HG03342 (cell line): ENCODE measurements around the gene SCD.
"Not testable (repeated sequence)": the region's sequence is repeated elsewhere in the genome, so short reads cannot be mapped to it uniquely, and the experiment has no call there.

ENCODE experiments used
- ATAC-seq: cut with Tn5 transposase; IDR thresholded peaks from one replicate; pipeline ENCODE4 v1.9.1; 2021; ENCODE audit warnings: mild to moderate bottlenecking, moderate library complexity; ENCODE audit not compliant: unreplicated experiment

The SCD gene

GRCh38 chr10:100346765-100347567 lies at the start of gene SCD:
TSS of gene SCD (plus strand) at chr10:100347233. CDS start at chr10:100347505, 272 bp downstream.
- peak; percentile 93 for ATAC-seq

DNA sequence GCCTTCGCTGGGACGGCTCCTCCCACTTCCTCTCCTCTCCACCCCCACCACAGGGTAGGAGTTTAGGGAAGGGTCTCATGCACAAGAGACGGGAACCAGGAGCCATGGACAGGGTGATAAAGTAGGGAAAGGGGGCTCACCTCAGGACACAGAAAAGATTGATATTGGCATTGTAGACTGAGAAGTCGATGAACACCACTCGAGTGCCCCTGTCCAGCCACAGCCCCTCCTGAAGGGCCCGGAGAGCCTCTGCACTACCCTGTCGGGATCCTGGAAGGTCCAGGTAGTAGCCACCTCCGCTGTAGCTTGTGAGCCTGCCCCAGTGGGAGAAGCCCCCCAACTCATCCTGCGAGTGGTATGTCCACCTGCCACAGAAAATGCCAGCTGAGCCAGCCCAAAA lies 49.8 kb upstream of the SCD start:
- ATAC-seq: no peak

- ATAC-seq: not testable (repeated sequence)
Measured at GRCh38 chr10:100301123-100301522, 45.9 kb upstream of the SCD start.

DNA sequence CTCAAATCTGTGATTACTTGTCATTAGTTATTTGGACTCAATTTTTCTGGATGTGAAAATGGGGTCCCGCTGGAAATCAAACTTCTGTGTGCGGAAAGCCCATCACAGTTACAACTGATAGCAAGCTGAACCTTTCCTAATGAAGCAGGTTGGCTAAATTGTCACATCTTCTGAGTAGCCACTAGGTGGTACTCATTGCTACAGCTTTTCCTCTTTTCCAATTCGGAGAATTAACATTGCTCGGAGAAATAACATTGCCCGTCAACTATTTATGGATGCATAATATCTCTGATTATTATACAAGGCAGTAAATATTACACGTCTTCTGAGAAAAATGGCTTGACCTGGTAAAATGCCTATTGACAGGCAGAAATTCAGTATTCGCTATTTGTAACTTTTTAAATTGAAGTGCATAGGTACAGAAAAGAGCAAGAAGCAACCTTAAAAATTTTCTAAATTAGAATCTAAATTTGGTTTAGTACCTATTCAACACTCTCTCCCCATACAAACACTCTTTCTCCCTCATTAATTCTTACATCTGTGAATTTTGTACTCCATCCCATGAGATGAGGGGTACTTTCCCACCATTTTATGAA lies 43.2 kb upstream of the SCD start:
- ATAC-seq: no peak

- ATAC-seq: no peak
Measured at GRCh38 chr10:100304414-100304813, 42.6 kb upstream of the SCD start.

DNA sequence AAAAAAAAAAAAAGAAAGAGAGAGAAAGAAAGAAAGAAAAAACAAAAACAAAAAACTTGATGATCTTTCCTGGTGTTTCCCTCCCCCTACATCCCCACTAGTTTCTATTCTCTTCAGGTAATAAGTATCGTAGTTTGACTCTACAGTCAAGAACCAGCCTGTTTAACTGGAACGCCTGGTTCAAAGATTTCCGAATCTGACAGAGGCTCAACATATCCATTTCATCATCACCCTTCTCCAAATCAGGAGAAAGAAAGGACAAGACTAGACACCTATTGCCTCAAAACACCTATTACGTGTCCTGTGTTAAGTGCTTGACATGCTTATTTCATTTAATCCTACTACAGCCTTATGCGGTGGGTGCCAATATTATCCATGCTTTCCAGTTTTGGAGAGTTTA lies 40.2 kb upstream of the SCD start:
- ATAC-seq: no peak

DNA sequence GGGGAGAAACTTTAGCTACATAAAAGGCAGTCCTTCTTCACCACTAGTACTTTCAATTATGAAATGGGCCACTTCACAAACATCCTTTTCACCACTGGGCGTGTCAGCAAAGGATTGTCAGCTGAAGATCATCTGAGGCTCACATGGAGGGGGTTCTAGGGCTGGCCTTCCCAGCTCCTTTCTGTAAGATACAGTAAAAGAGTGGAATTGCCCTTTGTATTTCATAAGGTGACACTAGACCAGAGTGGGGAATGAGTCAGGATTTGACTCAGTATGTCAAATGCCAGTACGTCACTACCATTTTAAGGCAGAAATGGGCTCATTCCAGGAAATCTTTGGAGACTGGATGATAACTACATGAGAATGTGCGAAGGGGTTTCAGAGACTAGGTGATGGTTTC lies 39.3 kb upstream of the SCD start:
- no peak for ATAC-seq

GRCh38 chr10:100311298-100311697 lies 35.7 kb upstream of the SCD start:
- ATAC-seq: no peak

DNA sequence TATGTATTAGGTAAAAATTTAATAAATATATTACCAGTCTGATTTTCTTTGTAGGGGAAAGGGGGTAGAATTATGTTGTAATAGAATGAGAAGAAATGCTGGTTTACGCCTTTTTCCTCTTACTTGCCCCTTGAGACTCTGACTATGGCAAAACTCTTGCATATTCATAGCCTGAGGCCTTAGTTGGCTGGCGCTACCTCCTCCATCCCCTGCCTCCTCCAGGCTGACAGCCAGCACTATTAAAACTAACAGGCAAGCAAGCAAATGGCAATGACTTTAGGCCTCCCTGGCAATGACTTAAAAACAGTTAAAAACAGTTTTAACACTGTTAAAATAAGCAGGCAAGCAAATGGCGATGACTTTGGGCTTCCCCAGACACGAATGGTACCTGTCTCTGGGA lies 31.4 kb upstream of the SCD start:
- ATAC-seq: no peak

DNA sequence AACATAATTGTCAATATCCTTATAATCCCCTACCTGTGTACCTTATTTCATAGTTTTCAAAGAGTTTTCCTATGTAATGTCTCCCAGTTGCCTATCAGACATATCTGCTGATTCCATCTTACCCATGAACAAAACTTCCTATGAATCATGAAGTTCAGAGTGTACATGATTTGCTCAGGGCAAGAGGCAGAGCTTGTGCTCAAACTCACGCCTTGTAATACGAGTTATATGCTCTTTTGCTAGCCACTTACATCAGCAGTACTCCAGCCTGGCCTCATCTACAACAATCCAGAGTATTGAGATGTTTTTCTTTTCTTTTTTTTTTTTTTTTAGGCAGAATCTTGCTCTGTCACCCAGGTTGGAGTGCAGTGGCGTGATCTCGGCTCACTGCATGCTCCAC lies 28.8 kb upstream of the SCD start:
- no peak for ATAC-seq

- no peak for ATAC-seq
Measured at GRCh38 chr10:100319707-100320402, 27.2 kb upstream of the SCD start.

- no peak for ATAC-seq
Measured at GRCh38 chr10:100325158-100325557, 21.9 kb upstream of the SCD start.

DNA sequence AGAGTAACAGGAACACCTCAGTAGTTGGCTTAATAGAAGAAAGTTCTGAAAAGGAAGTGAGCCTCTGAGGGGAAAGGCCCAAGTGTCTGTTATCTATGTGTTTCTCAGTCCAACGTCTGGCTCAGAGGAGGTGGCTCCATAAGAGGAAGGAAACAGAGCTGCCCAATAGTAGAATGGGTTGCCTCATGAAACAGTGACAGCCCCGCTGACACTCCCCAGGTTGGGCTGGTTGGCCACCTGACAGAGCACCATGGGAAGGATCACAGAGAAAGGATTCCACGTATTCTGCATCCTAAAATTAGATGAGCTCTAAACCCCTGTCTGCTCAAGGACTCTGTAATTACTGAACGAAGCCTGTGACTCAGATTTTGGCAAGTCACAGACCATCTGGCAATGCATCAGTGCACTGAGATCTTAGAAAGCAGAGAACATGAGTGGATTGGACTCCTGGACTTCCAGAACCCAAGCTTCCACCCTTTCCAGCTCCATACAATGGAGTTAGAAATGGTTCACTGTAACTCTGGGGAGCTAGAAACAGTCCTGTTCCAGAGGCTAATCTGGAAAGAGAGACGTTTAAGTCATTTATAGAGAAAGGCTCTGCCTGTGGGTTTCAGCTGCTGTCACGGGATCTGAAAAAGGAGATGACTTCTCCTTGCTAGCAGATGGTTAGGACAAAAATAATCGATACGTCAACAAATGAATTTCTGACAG lies 19.9 kb upstream of the SCD start:
- peak; percentile 99 for ATAC-seq

GRCh38 chr10:100327718-100328009 lies 19.4 kb upstream of the SCD start:
- ATAC-seq: no peak

- no peak for ATAC-seq
Measured at GRCh38 chr10:100328198-100328597, 18.8 kb upstream of the SCD start.

DNA sequence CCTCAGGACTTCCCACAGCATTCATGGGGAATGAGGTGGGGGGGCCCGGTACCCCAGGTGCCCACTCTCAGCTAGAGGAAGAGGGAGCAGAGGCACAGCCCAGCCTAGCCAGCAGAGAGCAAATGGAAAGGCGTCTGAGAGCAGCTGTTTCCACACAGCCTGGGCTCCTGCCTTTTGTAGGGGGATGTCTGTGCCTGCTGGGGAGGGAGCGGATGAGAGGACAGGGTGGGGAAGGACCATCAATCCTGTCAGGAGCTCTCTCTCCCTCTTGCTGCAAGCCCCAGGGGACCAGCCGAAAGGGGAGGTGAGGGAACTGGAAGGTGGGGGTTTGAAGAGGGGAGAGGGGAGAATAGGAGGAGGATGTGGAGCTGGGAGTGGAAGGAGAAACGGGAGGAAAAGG lies 17.0 kb upstream of the SCD start, which contains the start of gene PKD2L1:
TSS of gene PKD2L1 (minus strand) at position 150 of the 400 bp plus-strand sequence. CDS start at position 25, 125 bp downstream.
- no peak for ATAC-seq

GRCh38 chr10:100333106-100333505 lies 13.9 kb upstream of the SCD start:
- ATAC-seq: no peak

GRCh38 chr10:100333661-100334440 lies 13.2 kb upstream of the SCD start:
- no peak for ATAC-seq

- no peak for ATAC-seq
Measured at GRCh38 chr10:100334762-100335161, 12.3 kb upstream of the SCD start.

GRCh38 chr10:100338434-100339036 lies 8.5 kb upstream of the SCD start:
- peak; percentile 53 for ATAC-seq
